Karpas-422 (cell line): ENCODE measurements around the gene LY86. TPM values are rescaled to one million over a fixed set of nuclear protein-coding genes. Genes with fewer than 3 reads are reported as not detected.
"Not testable (repeated sequence)": the region's sequence is repeated elsewhere in the genome, so short reads cannot be mapped to it uniquely, and the experiment has no call there.

ENCODE experiments used
- DNase-seq: peaks from one replicate; pipeline ENCODE4 v3.0.0-alpha.2; 2015
- H2AFZ ChIP-seq: fragments of 200-600 bp; sonication (generic); 2 replicates; pipeline ENCODE4 v1.6.1; 2014; ENCODE audit warnings: antibody characterized with exemption, low read length, mixed read lengths
- H3K27ac ChIP-seq: fragments of 200-600 bp; sonication (generic); 2 replicates; pipeline ENCODE4 v1.5.1; 2014; ENCODE audit warnings: mild to moderate bottlenecking, low read length, moderate library complexity
- H3K27me3 ChIP-seq: fragments of 200-600 bp; sonication (generic); 2 replicates; pipeline ENCODE4 v1.6.1; 2014; ENCODE audit warnings: low read length, mixed read lengths
- H3K36me3 ChIP-seq: fragments of 200-600 bp; sonication (generic); 2 replicates; pipeline ENCODE4 v1.6.1; 2014; ENCODE audit warnings: low read length, mixed read lengths; ENCODE audit not compliant: insufficient read depth
- H3K4me1 ChIP-seq: fragments of 200-600 bp; sonication (generic); 2 replicates; pipeline ENCODE4 v1.6.1; 2014; ENCODE audit warnings: mild to moderate bottlenecking, low read length, mixed read lengths
- H3K4me2 ChIP-seq: fragments of 200-600 bp; sonication (generic); 2 replicates; pipeline ENCODE4 v1.6.1; 2014; ENCODE audit warnings: low read length, low read depth, mild to moderate bottlenecking; ENCODE audit not compliant: poor library complexity, severe bottlenecking
- H3K4me3 ChIP-seq: fragments of 200-600 bp; sonication (generic); 2 replicates; pipeline ENCODE4 v1.5.1; 2014; ENCODE audit warnings: mild to moderate bottlenecking, antibody characterized with exemption, low read length, mixed read lengths
- H3K79me2 ChIP-seq: fragments of 200-600 bp; sonication (generic); 2 replicates; pipeline ENCODE4 v1.6.1; 2014; ENCODE audit warnings: mild to moderate bottlenecking, low read length, mixed read lengths
- H3K9ac ChIP-seq: fragments of 200-600 bp; sonication (generic); 2 replicates; pipeline ENCODE4 v1.6.0; 2014; ENCODE audit warnings: low read length
- H3K9me2 ChIP-seq: fragments of 200-600 bp; sonication (generic), shearing (Covaris generic); replicated peaks from 2 replicates; pipeline ENCODE4 v1.6.0; 2014; ENCODE audit warnings: mild to moderate bottlenecking, low read length, moderate library complexity; ENCODE audit not compliant: insufficient read depth
- H3K9me3 ChIP-seq: fragments of 300-700, 200-600 bp; sonication (generic); 2 replicates; pipeline ENCODE4 v1.6.1; 2014; ENCODE audit warnings: low read length, mixed read lengths
- H4K20me1 ChIP-seq: fragments of 200-600 bp; sonication (generic); 2 replicates; pipeline ENCODE4 v1.6.1; 2014; ENCODE audit warnings: mild to moderate bottlenecking, antibody characterized with exemption, low read length, low read depth; ENCODE audit not compliant: insufficient read depth
- total RNA-seq: library from RNA; depleted of rRNA; stranded (reverse); fragments of >200 nt; shearing (Covaris generic); gene quantifications from 2 replicates; pipeline ENCODE4 v1.2.3, GENCODE V29; 2014; ENCODE audit warnings: low replicate concordance

Gene LY86
- total RNA-seq, 1 experiment from 2014 or later = 187 TPM

DNA sequence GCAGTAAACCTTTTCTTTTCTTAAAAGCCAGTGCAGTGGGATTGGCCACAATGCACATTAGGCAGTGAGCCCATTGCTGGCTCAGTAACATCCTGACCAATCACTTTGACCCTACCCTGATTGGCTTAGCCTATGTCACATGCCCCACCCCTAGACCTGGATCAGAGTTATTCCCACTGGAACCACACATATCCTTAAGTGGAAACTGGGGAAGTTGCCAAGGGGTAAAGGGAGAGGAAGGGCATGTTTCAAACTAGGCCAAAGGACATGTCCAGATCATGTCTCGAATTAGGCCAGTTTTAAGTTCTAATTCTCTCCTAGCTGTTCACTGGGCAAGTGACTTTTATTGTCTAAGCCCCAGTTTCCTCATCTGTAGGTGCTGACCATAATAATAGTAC lies 69.3 kb downstream of the LY86 start:
- H3K27ac ChIP-seq = peak overlapping the region; percentile 91
- DNase-seq = no peak

DNA sequence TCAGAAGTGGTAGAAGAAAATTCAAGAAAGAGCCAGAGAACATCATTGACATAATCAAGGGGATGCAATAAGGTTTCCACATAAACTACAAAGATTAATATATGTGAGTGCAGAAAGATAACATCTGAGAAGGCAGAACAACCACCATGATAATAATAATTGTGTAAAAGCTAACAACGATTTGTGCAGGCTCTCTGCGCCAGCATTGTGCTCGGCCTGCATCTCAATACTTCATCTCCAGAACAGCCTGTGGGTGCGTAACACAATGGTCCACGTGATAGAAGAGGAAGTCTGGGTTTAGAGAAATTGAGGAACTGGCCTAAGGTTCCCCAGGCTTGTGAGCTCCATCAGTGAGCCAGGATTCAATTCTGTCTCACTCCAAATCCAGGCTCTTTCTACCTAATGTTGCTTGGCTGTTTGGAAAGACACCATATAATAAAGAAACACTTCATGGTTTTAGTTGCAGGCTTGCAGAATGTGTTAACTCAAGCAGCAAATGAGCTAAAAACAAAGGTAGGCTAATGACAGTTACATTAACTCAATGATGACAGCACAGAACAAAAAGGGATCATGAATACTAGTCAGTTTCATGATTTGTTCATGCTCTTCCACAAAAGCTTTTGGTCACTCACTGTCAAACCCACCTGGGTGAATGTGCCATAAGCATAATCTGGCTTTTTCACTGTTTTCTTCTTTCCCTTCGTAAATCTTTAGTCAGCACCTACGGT lies 71.2 kb downstream of the LY86 start:
- Histone ChIP-seq H3K4me1 (peaks cover 24% of the 10 kb centered on the region), H4K20me1 (no peaks in the 10 kb centered on the region), H2AFZ (peak overlapping the region; percentile 59), H3K4me2 (peak overlapping the region; percentile 57), H3K9me2 (no peaks in the 10 kb centered on the region), H3K9me3 (no peaks in the 10 kb centered on the region), H3K27me3 (no peaks in the 10 kb centered on the region), H3K27ac (peak overlapping the region; percentile 91), H3K36me3 (no peaks in the 10 kb centered on the region), H3K4me3 (peak overlapping the region; percentile 13; the same call in 1 of the 2 replicates), H3K9ac (peak overlapping the region; percentile 55), H3K79me2 (no peaks in the 10 kb centered on the region)
- peak; percentile 91 for DNase-seq

More for the DNA sequence above, 69.3 kb downstream of the LY86 start:
- H3K4me3 ChIP-seq = no peak overlapping the region
- no peak overlapping the region for H3K4me2 ChIP-seq
- no peaks in the 10 kb centered on the region for H4K20me1 ChIP-seq
- no peak overlapping the region for H3K9ac ChIP-seq
- H3K4me1 ChIP-seq = peaks cover 24% of the 10 kb centered on the region
- H2AFZ ChIP-seq = no peak overlapping the region
- H3K36me3 ChIP-seq = no peaks in the 10 kb centered on the region
- no peaks in the 10 kb centered on the region for H3K79me2 ChIP-seq
- no peaks in the 10 kb centered on the region for H3K9me2 ChIP-seq
- H3K27me3 ChIP-seq = no peaks in the 10 kb centered on the region
- no peaks in the 10 kb centered on the region for H3K9me3 ChIP-seq

DNA sequence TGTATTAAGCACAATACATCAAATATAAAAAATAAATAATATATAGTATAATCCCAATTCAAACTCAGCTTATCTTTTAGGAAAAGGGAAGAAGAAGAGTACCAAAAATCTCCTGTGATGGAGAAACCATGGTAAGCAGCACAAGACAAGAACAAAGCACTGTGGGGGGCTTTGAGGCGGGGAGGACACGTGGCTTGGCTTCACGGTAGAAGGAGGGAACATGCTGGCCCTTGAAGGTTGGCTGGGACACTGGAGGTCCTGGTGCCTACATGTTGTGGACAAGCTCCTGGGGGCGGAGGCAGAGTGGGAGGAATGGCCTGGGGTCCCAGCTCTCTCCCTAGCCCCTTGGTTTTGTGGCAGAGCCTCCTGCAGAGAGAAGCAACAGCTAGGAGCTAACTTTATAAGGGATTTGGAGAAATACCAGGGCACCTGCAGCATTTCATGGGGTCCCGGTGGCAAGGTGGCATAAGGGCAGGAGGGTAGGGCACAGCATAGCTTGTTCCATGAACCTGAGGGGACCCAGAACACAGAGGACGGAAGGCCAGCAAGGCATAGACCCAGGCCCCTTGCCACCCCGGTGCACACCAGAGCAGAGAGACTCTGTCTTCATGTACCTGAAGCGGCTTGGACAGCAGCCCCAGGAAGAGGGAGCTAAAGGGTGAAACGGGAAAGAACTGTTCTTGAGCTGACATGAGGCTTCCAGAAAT lies 72.0 kb downstream of the LY86 start:
- Histone ChIP-seq H3K36me3 (no peaks in the 10 kb centered on the region), H3K4me2 (no peak overlapping the region)

DNA sequence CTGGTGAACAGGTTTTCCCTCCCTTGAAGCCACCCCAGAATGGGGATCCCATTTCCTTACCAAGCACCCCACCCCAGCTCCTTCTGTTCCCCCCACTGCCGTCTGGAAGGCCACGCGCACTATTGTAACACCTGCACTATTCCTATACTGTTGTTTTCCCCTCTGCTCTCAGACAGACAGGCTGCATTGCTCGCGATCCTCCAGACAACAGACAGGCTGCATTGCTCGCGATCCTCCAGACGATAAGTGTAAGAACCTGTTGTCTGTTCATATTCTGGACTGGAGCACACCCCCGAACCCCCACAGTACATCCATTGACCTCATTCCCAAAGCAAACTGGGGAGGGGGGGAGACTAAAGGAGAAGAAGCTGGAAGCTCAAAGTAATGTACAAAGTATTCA lies 72.7 kb downstream of the LY86 start:
- no peak for DNase-seq
- H3K4me1 ChIP-seq = peaks cover 24% of the 10 kb centered on the region
- H3K79me2 ChIP-seq = no peaks in the 10 kb centered on the region
- H3K36me3 ChIP-seq = no peaks in the 10 kb centered on the region
- no peak overlapping the region for H3K9ac ChIP-seq
- H3K27ac ChIP-seq = no peak overlapping the region
- no peaks in the 10 kb centered on the region for H4K20me1 ChIP-seq
- no peaks in the 10 kb centered on the region for H3K9me2 ChIP-seq
- no peak overlapping the region for H3K4me3 ChIP-seq
- H2AFZ ChIP-seq = no peak overlapping the region
- H3K4me2 ChIP-seq = no peak overlapping the region
- H3K27me3 ChIP-seq = no peaks in the 10 kb centered on the region
- H3K9me3 ChIP-seq = no peaks in the 10 kb centered on the region

More for the DNA sequence above, 72.0 kb downstream of the LY86 start:
- Histone ChIP-seq H3K9me2 (no peaks in the 10 kb centered on the region), H3K9ac (no peak overlapping the region), H3K79me2 (no peaks in the 10 kb centered on the region), H4K20me1 (no peaks in the 10 kb centered on the region), H3K4me3 (no peak overlapping the region), H2AFZ (no peak overlapping the region), H3K27me3 (no peaks in the 10 kb centered on the region), H3K9me3 (no peaks in the 10 kb centered on the region), H3K4me1 (peaks cover 24% of the 10 kb centered on the region), H3K27ac (peak overlapping the region; percentile 91; the same call in 1 of the 2 replicates)
- DNase-seq = no peak

DNA sequence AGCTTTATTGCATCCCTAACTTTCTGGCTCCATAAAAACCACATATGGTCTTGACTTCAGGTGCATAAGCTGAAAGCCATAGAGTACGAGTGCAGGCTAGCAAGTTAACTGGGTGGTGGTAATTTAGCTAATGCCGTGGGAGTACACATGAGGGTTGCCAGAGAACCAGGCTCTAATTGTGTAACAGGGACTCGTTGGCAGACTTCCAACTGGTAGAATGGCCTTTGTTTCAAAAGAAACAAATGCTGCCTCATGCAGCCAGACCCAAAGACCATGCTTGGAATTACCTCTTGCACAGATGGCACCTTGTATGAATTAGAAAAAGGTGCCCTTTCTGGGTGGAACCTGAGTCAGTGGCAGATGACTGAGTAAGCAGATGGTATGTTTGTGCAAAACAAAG lies 73.2 kb downstream of the LY86 start:
- no peaks in the 10 kb centered on the region for H3K36me3 ChIP-seq
- H3K4me2 ChIP-seq = no peak overlapping the region
- H4K20me1 ChIP-seq = no peaks in the 10 kb centered on the region
- H3K4me1 ChIP-seq = peaks cover 24% of the 10 kb centered on the region
- no peaks in the 10 kb centered on the region for H3K9me2 ChIP-seq
- no peaks in the 10 kb centered on the region for H3K9me3 ChIP-seq
- no peaks in the 10 kb centered on the region for H3K27me3 ChIP-seq
- H3K79me2 ChIP-seq = no peaks in the 10 kb centered on the region
- DNase-seq = no peak
- no peak overlapping the region for H3K4me3 ChIP-seq
- no peak overlapping the region for H3K9ac ChIP-seq
- H3K27ac ChIP-seq = no peak overlapping the region
- H2AFZ ChIP-seq = no peak overlapping the region

DNA sequence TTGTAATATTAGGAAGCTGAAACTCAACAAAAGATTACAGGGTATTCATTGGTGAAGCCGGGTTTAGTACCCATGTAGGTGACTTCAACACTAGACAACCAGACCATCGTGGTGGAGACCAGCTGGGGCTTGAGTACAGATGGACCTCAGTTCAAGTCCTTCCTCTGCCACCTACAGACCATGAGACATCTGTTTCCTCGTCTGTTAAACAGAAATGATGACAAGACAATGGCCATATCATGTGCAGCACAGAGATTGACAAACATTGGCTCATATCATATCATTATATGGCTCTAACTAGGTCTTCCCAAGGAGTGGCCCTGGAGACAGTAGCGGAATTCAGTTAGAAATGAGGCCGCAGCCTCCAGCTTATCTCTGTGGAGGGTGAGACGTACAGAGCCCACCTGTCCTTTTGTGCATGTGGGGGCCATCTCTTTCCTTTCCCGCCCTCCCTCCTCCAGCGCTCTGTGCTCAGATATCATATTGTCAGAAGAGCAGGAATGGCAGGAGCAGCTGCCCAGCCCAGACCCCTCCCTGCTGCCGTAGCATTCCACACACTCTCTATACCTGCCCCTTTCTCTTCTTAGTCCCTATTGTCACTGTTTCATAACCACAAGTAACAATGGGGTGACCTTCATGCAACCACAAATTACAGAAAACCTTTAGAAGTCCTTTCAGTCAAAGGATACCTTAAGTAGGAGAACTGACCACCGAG lies 75.1 kb downstream of the LY86 start:
- H3K9me3 ChIP-seq = no peaks in the 10 kb centered on the region
- no peaks in the 10 kb centered on the region for H3K9me2 ChIP-seq
- H3K4me2 ChIP-seq = no peak overlapping the region
- no peak for DNase-seq
- H3K36me3 ChIP-seq = no peaks in the 10 kb centered on the region
- no peaks in the 10 kb centered on the region for H3K79me2 ChIP-seq
- no peak overlapping the region for H2AFZ ChIP-seq
- no peaks in the 10 kb centered on the region for H4K20me1 ChIP-seq
- H3K27me3 ChIP-seq = no peaks in the 10 kb centered on the region
- H3K4me3 ChIP-seq = no peak overlapping the region
- H3K4me1 ChIP-seq = peaks cover 16% of the 10 kb centered on the region
- no peak overlapping the region for H3K27ac ChIP-seq
- H3K9ac ChIP-seq = no peak overlapping the region

DNA sequence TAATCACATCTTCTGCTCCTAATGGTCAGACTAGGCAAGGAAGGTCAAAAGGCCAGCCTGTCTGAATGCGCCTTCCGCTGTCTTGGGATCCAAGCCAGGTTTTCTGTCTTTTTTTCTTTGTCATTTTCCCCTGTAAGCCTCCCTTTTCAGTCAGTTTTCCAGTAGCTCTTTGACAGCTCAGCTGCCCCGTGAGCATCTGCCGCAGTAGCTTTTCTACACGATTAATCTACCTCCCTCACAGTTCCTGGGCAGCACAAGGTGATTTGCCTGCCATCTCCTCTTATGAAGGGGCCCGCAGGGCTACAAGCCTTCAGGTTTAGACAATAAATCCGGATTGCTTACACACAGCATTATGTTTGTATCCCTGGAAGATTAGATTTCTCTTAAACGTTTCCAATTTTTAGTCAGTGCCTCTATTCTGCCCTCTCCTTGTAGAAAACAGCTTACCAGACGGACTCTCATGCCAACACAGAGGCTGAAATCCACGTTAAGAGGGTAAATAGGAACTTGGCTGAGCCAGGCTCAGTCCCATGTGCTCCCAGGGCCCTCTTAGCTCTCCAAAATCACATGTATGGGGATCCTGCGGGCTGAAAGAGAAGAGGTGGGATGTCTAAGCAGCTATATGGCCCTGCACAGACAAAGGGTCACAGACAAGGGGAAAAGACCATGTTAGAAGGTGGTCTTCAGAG lies 77.2 kb downstream of the LY86 start:
- Histone ChIP-seq H3K9me2 (no peaks in the 10 kb centered on the region), H3K36me3 (no peaks in the 10 kb centered on the region), H4K20me1 (no peaks in the 10 kb centered on the region), H3K4me1 (no peaks in the 10 kb centered on the region), H3K27me3 (no peaks in the 10 kb centered on the region), H3K4me3 (no peak overlapping the region), H3K9me3 (no peaks in the 10 kb centered on the region), H3K79me2 (no peaks in the 10 kb centered on the region), H3K27ac (no peak overlapping the region), H3K4me2 (no peak overlapping the region), H3K9ac (no peak overlapping the region), H2AFZ (no peak overlapping the region)
- no peak for DNase-seq

DNA sequence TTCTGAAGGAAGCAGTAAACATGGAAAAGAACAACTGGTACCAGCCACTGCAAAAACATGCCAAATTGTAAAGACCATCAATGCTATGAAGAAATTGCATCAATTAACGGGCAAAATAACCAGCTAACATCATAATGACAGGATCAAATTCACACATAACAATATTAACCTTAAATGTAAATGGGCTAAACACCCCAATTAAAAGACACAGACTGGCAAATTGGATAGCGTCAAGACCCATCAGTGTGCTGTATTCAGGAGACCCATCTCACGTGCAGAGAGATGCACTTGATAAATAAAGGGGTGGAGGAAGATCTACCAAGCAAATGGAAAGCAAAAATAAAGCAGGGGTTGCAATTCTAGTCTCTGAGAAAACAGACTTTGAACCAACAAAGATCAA lies 81.6 kb downstream of the LY86 start:
- not testable (repeated sequence) for H3K27me3 ChIP-seq, H3K9me3 ChIP-seq, H3K4me3 ChIP-seq, H2AFZ ChIP-seq, H3K79me2 ChIP-seq, H3K27ac ChIP-seq, H3K9ac ChIP-seq, H3K4me1 ChIP-seq, H3K4me2 ChIP-seq, H3K36me3 ChIP-seq, H4K20me1 ChIP-seq, DNase-seq, H3K9me2 ChIP-seq
